DND-41 (cell line): Measurements from ENCODE around the gene ZNF208.

Experiments
- CTCF ChIP-seq: IDR thresholded peaks from 2 replicates; pipeline ENCODE4 v1.5.1; 2012; ENCODE audit warnings: borderline replicate concordance, low read length, moderate library complexity, mild to moderate bottlenecking; ENCODE audit not compliant: poor library complexity, severe bottlenecking; ENCODE audit errors: extremely low read depth
- EZH2 ChIP-seq: IDR thresholded peaks from 3 replicates; pipeline ENCODE4 v1.6.1; 2012; ENCODE audit warnings: borderline replicate concordance, low read depth, mild to moderate bottlenecking, moderate library complexity, low read length, inconsistent platforms; ENCODE audit not compliant: severe bottlenecking

GRCh38 chr19:21934593-21934992 is 76.2 kb downstream of the ZNF208 start:
- no peak for TF ChIP-seq CTCF
- no peak for TF ChIP-seq EZH2
